DND-41 (cell line): Measurements from ENCODE around the gene SLC13A5.

ENCODE experiments used
- CTCF ChIP-seq: IDR thresholded peaks from 2 replicates; pipeline ENCODE4 v1.5.1; 2012; ENCODE audit warnings: borderline replicate concordance, low read length, moderate library complexity, mild to moderate bottlenecking; ENCODE audit not compliant: poor library complexity, severe bottlenecking; ENCODE audit errors: extremely low read depth
- EZH2 ChIP-seq: IDR thresholded peaks from 3 replicates; pipeline ENCODE4 v1.6.1; 2012; ENCODE audit warnings: borderline replicate concordance, low read depth, mild to moderate bottlenecking, moderate library complexity, low read length, inconsistent platforms; ENCODE audit not compliant: severe bottlenecking

GRCh38 chr17:6677946-6678345 is 35.2 kb downstream of the SLC13A5 start:
- no peak for TF ChIP-seq CTCF
- no peak for TF ChIP-seq EZH2
